BE2C (cell line): ENCODE results near the gene TSPAN14.

Experiments used
- DNase-seq: peaks from one replicate; pipeline ENCODE4 v3.0.0-alpha.2; 2020
- H3K27me3 ChIP-seq: fragments of 250-450 bp; sonication (Bioruptor Pico); 2 replicates; pipeline ENCODE4 v1.5.1; 2020; ENCODE audit warnings: mild to moderate bottlenecking
- H3K36me3 ChIP-seq: fragments of 250-450 bp; sonication (Bioruptor Pico); 2 replicates; pipeline ENCODE4 v1.5.1; 2020; ENCODE audit warnings: mild to moderate bottlenecking
- H3K4me1 ChIP-seq: fragments of 250-450 bp; sonication (Bioruptor Pico); 2 replicates; pipeline ENCODE4 v1.5.1; 2020
- H3K4me3 ChIP-seq: 2 replicates; pipeline ENCODE4 v1.5.1; 2011; ENCODE audit warnings: low read depth, low read length
- H3K9me3 ChIP-seq: fragments of 250-450 bp; sonication (Bioruptor Pico); 2 replicates; pipeline ENCODE4 v1.5.1; 2020
- TF ChIP-seq, protein P1 (sequence below): IDR thresholded peaks from 2 replicates; pipeline ENCODE4 v1.5.1; 2012; ENCODE audit warnings: mild to moderate bottlenecking, low read depth, low read length

TSPAN14 gene

DNA sequence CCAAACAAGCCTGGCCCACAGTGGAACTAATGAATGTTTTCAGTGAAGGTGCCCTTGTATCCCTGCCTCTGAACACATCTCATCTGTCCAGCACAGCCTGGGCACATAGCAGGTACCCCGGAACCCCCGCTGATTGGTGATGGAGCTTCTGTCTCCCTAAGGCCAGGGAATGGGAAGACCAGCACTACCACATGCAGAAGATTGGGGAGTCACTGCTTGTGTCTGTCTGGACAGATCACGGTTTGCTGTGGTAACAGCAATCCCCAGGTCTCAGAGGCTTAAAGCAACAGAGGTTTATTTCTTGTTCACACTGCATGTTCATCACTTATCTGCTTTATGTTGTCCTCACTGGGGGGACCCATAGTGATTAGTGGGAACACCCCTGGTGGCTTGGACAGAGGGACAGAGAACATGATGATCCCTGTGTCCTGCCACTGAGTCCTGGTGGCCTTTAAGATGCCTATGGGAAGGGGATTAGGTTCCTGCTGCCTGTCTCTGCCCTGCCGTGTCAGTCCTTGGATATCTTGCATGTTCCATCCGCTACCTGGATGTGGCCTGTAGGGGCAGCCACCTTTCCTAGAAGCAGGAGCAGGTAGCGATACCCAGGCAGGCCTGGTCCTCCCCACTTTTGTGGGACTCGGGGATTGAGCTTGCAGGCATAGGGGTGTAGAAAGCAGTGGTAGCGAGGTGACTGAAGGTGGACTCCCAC is 3.6 kb downstream of the TSPAN14 start:
- Histone ChIP-seq H3K9me3 (no peaks in the 10 kb centered on the region), H3K27me3 (no peaks in the 10 kb centered on the region), H3K4me1 (peaks cover 13% of the 10 kb centered on the region), H3K4me3 (no peak overlapping the region), H3K36me3 (no peaks in the 10 kb centered on the region)
- TF ChIP-seq, protein P1, sequence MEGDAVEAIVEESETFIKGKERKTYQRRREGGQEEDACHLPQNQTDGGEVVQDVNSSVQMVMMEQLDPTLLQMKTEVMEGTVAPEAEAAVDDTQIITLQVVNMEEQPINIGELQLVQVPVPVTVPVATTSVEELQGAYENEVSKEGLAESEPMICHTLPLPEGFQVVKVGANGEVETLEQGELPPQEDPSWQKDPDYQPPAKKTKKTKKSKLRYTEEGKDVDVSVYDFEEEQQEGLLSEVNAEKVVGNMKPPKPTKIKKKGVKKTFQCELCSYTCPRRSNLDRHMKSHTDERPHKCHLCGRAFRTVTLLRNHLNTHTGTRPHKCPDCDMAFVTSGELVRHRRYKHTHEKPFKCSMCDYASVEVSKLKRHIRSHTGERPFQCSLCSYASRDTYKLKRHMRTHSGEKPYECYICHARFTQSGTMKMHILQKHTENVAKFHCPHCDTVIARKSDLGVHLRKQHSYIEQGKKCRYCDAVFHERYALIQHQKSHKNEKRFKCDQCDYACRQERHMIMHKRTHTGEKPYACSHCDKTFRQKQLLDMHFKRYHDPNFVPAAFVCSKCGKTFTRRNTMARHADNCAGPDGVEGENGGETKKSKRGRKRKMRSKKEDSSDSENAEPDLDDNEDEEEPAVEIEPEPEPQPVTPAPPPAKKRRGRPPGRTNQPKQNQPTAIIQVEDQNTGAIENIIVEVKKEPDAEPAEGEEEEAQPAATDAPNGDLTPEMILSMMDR, result peak; percentile 12; the same call in 1 of the 2 replicates
- DNase-seq, result no peak

DNA sequence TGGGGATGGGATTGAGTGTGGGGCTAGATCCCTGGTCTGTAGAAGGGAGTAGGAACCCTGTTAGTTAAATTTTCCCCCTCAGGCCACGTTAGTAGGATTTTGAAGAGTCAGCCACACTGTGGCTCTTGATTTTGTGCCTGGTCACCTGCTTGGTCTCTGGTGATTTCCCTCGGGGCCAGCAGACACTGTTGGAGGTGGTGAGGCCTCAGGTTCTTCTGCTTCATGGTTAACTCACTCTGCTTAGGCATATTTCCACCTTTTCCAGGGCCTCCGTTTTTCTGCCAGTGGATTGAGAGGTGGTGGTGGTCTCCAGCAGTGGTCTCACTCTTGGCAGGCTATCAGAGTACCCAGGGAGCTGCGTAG is 4.1 kb downstream of the TSPAN14 start:
- no peak for DNase-seq
- no peaks in the 10 kb centered on the region for H3K27me3 ChIP-seq
- no peak overlapping the region for H3K4me3 ChIP-seq
- TF ChIP-seq, protein P1, result no peak
- H3K4me1 ChIP-seq, result peaks cover 16% of the 10 kb centered on the region
- no peaks in the 10 kb centered on the region for H3K36me3 ChIP-seq
- H3K9me3 ChIP-seq, result no peaks in the 10 kb centered on the region

DNA sequence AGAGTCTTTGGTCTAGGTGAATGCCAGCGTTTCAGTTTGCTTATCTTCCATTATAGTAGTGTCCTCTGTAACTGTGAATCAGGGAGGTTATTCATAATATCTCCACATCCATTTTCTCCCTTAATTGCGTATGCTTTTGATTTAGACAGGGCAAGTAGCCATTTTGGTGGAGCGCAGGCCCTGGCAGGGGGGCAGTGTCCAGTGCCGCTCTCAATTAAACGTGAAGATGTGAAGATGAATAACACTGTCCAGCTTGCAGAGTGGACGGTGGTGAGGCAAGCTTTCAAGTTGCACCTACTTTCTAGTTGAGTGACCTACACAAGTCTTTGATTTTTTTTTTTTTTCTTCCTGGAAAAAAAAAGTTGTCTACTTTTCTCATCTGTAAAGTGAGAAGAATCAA is 4.5 kb downstream of the TSPAN14 start:
- H3K36me3 ChIP-seq, result no peaks in the 10 kb centered on the region
- H3K27me3 ChIP-seq, result no peaks in the 10 kb centered on the region
- no peaks in the 10 kb centered on the region for H3K9me3 ChIP-seq
- no peak for DNase-seq
- peaks cover 19% of the 10 kb centered on the region for H3K4me1 ChIP-seq
- no peak overlapping the region for H3K4me3 ChIP-seq
- TF ChIP-seq, protein P1, result no peak

DNA sequence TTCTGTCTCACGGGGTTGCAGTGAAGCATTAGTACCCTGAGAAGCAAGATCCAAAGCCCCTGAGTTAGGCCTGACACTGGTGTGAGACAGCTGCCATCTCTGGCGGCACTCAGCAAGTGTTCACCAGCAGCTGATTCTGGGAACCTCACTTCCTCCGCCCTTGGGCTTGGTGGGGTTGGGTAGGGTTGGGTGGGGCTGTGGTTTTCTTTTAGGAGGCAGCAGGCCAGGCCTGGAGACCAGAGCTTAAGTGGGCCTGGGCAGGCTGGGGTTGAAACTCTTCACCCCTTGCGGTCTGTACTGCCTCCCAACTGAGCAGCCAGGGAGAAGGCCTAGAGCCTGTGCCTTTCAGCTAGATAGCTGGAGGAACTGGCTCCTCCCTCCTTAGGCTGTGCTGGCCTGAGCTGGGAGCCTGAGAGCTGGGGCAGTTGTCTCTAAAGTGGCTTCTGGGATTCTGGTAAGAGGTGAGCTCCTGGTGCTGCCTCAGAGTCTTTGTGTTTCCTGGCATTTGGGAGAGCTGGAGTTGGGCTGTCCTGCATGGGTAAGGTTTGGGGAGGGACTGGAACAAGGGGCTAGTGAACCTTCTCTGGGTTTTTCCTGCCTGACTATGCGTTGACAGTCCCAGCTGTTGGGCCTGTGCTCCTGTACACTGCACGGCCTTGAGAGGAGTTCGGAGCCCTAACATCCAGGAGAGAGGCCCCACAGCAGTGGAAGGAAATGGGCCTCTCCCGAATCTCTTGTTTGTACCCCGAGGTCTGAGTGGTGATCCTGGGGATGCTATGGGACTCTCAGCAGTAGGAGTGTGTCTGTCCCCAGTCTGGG is 5.1 kb downstream of the TSPAN14 start:
- Histone ChIP-seq H3K4me1 (peaks cover 21% of the 10 kb centered on the region), H3K36me3 (no peaks in the 10 kb centered on the region), H3K4me3 (no peak overlapping the region), H3K27me3 (no peaks in the 10 kb centered on the region), H3K9me3 (no peaks in the 10 kb centered on the region)
- DNase-seq, result peak; percentile 37
- TF ChIP-seq, protein P1, result 0 out of 2 replicates have a peak, but pooled peaks have one; percentile 5

DNA sequence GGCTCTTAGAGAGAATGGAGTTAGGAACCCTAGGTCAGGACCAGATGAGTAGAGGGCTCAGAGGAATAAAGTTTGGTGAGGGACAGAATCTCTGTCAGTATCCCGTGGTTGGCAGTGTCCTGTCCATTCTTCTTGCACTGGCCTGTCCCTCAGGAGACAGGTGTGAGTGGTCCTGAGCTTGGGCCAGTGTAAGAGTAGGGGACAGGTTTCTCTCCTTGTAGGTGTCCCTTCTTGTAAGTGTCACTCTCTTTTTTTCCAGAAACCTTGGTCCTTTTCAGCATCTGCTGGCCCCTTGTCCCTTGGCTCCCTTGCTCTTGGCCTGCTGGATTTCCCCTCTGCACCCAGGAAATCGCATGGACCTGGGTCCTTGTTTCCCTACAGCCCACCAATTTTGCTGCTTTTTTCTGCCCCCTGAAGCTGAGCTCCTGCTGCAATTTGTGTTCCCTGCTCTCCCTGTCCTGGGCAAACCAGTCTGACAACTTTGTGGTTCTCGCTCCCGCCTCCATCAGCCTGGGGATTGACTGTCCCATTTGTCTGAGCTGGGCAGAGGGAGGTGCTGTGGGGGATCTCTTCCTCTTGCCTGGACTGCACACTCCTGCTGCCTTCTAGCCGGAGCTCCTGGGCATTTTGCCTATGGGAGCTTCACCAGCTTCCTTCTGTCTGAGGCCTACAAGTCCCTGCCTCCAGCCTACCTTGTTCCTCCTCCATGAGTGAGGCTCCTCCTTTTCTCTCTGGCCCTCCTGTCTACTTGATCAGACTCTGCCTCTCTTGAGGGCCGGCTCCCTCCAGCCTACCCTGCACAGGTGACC is 6.5 kb downstream of the TSPAN14 start:
- no peak for DNase-seq
- H3K4me1 ChIP-seq, result peaks cover 21% of the 10 kb centered on the region
- H3K4me3 ChIP-seq, result no peak overlapping the region

More for the DNA sequence above, 6.5 kb downstream of the TSPAN14 start:
- Histone ChIP-seq H3K36me3 (no peaks in the 10 kb centered on the region), H3K9me3 (no peaks in the 10 kb centered on the region), H3K27me3 (no peaks in the 10 kb centered on the region)
- TF ChIP-seq, protein P1, result no peak
